ENCODE results near the gene GSTT4. TPM values are rescaled to one million over a fixed set of nuclear protein-coding genes. Genes with fewer than 3 reads are reported as not detected.
"Not testable (repeated sequence)": the region's sequence is repeated elsewhere in the genome, so short reads cannot be mapped to it uniquely, and the experiment has no call there.

GSTT4 gene
- total and polyA plus RNA-seq, 2 donors: not detected

DNA sequence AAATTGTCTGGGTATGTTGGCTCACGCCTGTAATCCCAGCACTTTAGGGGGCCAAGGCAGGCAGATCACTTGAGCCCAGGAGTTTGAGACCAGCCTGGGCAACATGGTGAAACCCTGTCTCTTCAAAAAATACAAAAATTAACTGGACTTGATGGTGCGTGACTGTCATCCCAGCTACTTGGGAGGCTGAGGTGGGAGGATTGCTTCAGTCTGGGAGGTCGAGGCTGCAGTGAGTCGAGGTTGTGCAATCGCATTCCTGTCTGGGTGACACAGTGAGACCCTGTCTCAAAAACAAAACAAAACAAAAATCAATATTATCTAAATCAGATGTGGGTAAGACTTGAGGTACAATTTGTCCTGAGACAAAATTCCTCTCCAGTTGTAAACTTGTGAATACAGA, 38.2 kb upstream of the GSTT4 start:
- H3K4me1 ChIP-seq (ENCODE audit: control insufficient read depth in 2 of 2, insufficient read depth in 2 of 2, low read length in 2 of 2); DNase-seq (ENCODE audit: low read depth in 6 of 9, low spot score in 9 of 9); H3K27ac ChIP-seq (ENCODE audit: low read depth in 1 of 2, low read length in 1 of 2); H3K9me3 ChIP-seq (ENCODE audit: control insufficient read depth in 2 of 2, insufficient read depth in 1 of 2, low read length in 1 of 2); H3K27me3 ChIP-seq (ENCODE audit: control insufficient read depth in 2 of 2, insufficient read depth in 1 of 2, low read length in 1 of 2); H3K4me3 ChIP-seq (ENCODE audit: low read length in 2 of 2): not testable (repeated sequence)
- H3K36me3 ChIP-seq (ENCODE audit: control insufficient read depth in 2 of 2, insufficient read depth in 2 of 2, low read length in 1 of 2): peaks cover 55 to 91% of the 10 kb centered on the region in 2 donors
- WGBS: 99% methylated on average over 5 of the region's 5 CpGs

DNA sequence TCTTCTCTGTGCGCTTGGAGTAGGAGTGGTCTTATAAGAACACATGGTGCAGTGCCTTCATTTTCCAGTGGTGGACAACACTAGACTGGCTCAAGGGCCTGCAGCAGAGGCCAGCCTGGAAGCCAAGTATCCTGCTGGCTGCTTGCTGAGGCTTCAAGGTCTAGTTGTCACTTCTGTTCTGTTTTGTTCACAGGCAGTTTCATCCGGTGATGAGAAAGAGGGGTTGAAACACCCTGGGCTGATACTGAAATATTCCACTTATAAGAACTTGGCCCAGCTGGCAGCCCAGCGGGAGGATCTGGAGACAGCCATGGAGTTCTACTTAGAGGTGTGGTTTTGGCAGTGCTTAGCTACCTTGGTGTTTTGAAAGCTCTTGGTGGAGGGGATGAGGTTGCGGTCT, 35.7 kb upstream of the GSTT4 start:
- no peak for DNase-seq (ENCODE audit: low read depth in 6 of 9, low spot score in 9 of 9)
- Histone ChIP-seq H3K4me3 (ENCODE audit: low read length in 2 of 2) (no peak overlapping the region), H3K36me3 (ENCODE audit: control insufficient read depth in 2 of 2, insufficient read depth in 2 of 2, low read length in 1 of 2) (peaks cover 63 to 87% of the 10 kb centered on the region in 2 donors), H3K27me3 (ENCODE audit: control insufficient read depth in 2 of 2, insufficient read depth in 1 of 2, low read length in 1 of 2) (no peaks in the 10 kb centered on the region), H3K27ac (ENCODE audit: low read depth in 1 of 2, low read length in 1 of 2) (no peak overlapping the region), H3K9me3 (ENCODE audit: control insufficient read depth in 2 of 2, insufficient read depth in 1 of 2, low read length in 1 of 2) (no peaks in the 10 kb centered on the region), H3K4me1 (ENCODE audit: control insufficient read depth in 2 of 2, insufficient read depth in 2 of 2, low read length in 2 of 2) (peaks cover 5 to 14% of the 10 kb centered on the region in 2 donors)
- 86% methylated on average over 4 of the region's 4 CpGs for WGBS

DNA sequence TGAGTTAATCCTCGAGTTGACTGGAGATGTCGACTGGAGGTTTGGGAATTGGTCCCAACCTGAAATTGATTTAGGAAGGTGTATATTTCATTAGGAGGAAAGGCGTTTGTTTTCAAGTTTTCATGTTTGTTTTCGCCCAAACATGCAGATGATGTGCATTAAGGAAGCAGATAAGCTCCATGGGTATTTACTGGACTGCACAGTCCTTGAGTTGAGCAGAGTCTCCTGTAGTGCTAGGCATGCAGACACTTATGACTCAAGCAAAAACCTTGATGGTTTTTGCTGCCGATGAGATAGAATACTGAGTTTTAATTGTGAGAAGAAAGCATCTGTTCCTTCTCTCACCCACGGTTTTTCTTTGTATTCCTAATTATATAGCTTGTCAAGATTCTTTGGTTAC, 33.8 kb upstream of the GSTT4 start:
- WGBS: 91% methylated on average over 6 of the region's 6 CpGs
- H3K36me3 ChIP-seq (ENCODE audit: control insufficient read depth in 2 of 2, insufficient read depth in 2 of 2, low read length in 1 of 2): peaks cover 63 to 71% of the 10 kb centered on the region in 2 donors
- DNase-seq (ENCODE audit: low read depth in 6 of 9, low spot score in 9 of 9): no peak
- H3K27ac ChIP-seq (ENCODE audit: low read depth in 1 of 2, low read length in 1 of 2): peak overlapping the region in 1 of 2 donors; percentile 82
- no peak overlapping the region for H3K4me3 ChIP-seq (ENCODE audit: low read length in 2 of 2)
- H3K27me3 ChIP-seq (ENCODE audit: control insufficient read depth in 2 of 2, insufficient read depth in 1 of 2, low read length in 1 of 2): no peaks in the 10 kb centered on the region
- H3K4me1 ChIP-seq (ENCODE audit: control insufficient read depth in 2 of 2, insufficient read depth in 2 of 2, low read length in 2 of 2): peaks cover 5 to 14% of the 10 kb centered on the region in 2 donors
- H3K9me3 ChIP-seq (ENCODE audit: control insufficient read depth in 2 of 2, insufficient read depth in 1 of 2, low read length in 1 of 2): no peaks in the 10 kb centered on the region

GRCh38 chr22:24037851-24038765, 32.9 kb upstream of the GSTT4 start:
- Histone ChIP-seq H3K4me3 (ENCODE audit: low read length in 2 of 2) (no peak overlapping the region), H3K4me1 (ENCODE audit: control insufficient read depth in 2 of 2, insufficient read depth in 2 of 2, low read length in 2 of 2) (peaks cover 5 to 14% of the 10 kb centered on the region in 2 donors), H3K9me3 (ENCODE audit: control insufficient read depth in 2 of 2, insufficient read depth in 1 of 2, low read length in 1 of 2) (no peaks in the 10 kb centered on the region), H3K36me3 (ENCODE audit: control insufficient read depth in 2 of 2, insufficient read depth in 2 of 2, low read length in 1 of 2) (peaks cover 55 to 64% of the 10 kb centered on the region in 2 donors), H3K27me3 (ENCODE audit: control insufficient read depth in 2 of 2, insufficient read depth in 1 of 2, low read length in 1 of 2) (no peaks in the 10 kb centered on the region), H3K27ac (ENCODE audit: low read depth in 1 of 2, low read length in 1 of 2) (peak overlapping the region; percentile 27 to 82)
- 87% methylated on average over 8 of the region's 8 CpGs for WGBS
- peak in 7 of 9 donors; percentile 5 to 61 (median 19) for DNase-seq (ENCODE audit: low read depth in 6 of 9, low spot score in 9 of 9)

GRCh38 chr22:24035296-24035695, 30.0 kb upstream of the GSTT4 start:
- Histone ChIP-seq H3K4me3 (ENCODE audit: low read length in 2 of 2) (no peak overlapping the region), H3K27ac (ENCODE audit: low read depth in 1 of 2, low read length in 1 of 2) (no peak overlapping the region), H3K9me3 (ENCODE audit: control insufficient read depth in 2 of 2, insufficient read depth in 1 of 2, low read length in 1 of 2) (no peaks in the 10 kb centered on the region), H3K36me3 (ENCODE audit: control insufficient read depth in 2 of 2, insufficient read depth in 2 of 2, low read length in 1 of 2) (peaks cover 32 to 45% of the 10 kb centered on the region in 2 donors), H3K4me1 (ENCODE audit: control insufficient read depth in 2 of 2, insufficient read depth in 2 of 2, low read length in 2 of 2) (peaks cover 5 to 14% of the 10 kb centered on the region in 2 donors), H3K27me3 (ENCODE audit: control insufficient read depth in 2 of 2, insufficient read depth in 1 of 2, low read length in 1 of 2) (no peaks in the 10 kb centered on the region)
- WGBS: 96% methylated on average over 5 of the region's 5 CpGs
- no peak for DNase-seq (ENCODE audit: low read depth in 6 of 9, low spot score in 9 of 9)

DNA sequence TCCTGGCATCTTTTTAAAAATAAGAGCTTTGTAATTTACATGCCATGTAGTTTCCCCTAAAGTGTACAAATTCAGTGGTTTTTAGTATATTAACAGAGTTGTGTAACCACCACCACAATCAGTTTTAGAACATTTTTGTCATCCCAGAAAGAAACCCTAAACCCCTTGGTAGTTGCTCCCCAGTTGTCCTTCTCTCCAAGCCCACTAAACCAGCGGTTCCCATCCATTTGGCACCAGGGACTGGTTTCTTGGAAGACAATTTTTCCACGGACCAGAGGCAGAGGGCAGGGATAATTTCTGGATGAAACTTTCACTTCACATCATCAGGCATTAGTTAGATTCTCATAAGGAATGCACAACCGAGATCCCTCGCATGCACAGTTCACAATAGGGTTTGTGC, 28.5 kb upstream of the GSTT4 start:
- H3K4me1 ChIP-seq (ENCODE audit: control insufficient read depth in 2 of 2, insufficient read depth in 2 of 2, low read length in 2 of 2): peaks cover 5 to 10% of the 10 kb centered on the region in 2 donors
- no peak for DNase-seq (ENCODE audit: low read depth in 6 of 9, low spot score in 9 of 9)
- H3K27me3 ChIP-seq (ENCODE audit: control insufficient read depth in 2 of 2, insufficient read depth in 1 of 2, low read length in 1 of 2): no peaks in the 10 kb centered on the region
- no peak overlapping the region for H3K27ac ChIP-seq (ENCODE audit: low read depth in 1 of 2, low read length in 1 of 2)
- H3K4me3 ChIP-seq (ENCODE audit: low read length in 2 of 2): no peak overlapping the region
- H3K9me3 ChIP-seq (ENCODE audit: control insufficient read depth in 2 of 2, insufficient read depth in 1 of 2, low read length in 1 of 2): no peaks in the 10 kb centered on the region
- H3K36me3 ChIP-seq (ENCODE audit: control insufficient read depth in 2 of 2, insufficient read depth in 2 of 2, low read length in 1 of 2): peaks cover 21 to 30% of the 10 kb centered on the region in 2 donors
- WGBS: 97% methylated on average over 4 of the region's 4 CpGs

DNA sequence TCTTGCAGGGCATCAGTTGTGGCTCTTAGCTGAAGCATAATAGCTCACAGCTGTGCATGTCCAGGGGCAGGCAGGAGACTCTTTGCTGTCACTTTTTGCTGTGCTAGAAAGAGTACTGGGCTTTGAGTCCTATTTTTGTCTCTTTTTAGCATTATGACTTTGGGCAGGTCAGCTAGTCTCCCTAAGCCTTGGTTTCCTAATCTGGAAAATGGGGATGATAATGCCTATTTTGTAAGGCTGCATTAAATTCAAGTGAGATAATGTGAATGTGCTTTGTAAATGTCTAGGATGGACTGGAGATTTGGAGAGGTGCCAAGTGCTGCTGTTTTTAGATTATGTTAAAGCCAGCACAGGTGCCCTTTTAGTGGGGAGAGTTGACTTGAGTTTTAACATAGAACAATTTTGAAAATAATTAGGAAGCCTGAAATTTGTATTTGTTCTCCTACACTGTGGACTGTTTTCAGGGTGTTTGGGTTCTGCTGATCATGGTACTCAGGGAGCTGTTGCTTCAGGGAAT, 25.0 kb upstream of the GSTT4 start:
- H3K27me3 ChIP-seq (ENCODE audit: control insufficient read depth in 2 of 2, insufficient read depth in 1 of 2, low read length in 1 of 2): no peaks in the 10 kb centered on the region
- H3K4me3 ChIP-seq (ENCODE audit: low read length in 2 of 2): no peak overlapping the region
- no peaks in the 10 kb centered on the region for H3K4me1 ChIP-seq (ENCODE audit: control insufficient read depth in 2 of 2, insufficient read depth in 2 of 2, low read length in 2 of 2)
- DNase-seq (ENCODE audit: low read depth in 6 of 9, low spot score in 9 of 9): no peak
- peaks cover 7 to 8% of the 10 kb centered on the region in 2 donors for H3K36me3 ChIP-seq (ENCODE audit: control insufficient read depth in 2 of 2, insufficient read depth in 2 of 2, low read length in 1 of 2)
- no peak overlapping the region for H3K27ac ChIP-seq (ENCODE audit: low read depth in 1 of 2, low read length in 1 of 2)
- H3K9me3 ChIP-seq (ENCODE audit: control insufficient read depth in 2 of 2, insufficient read depth in 1 of 2, low read length in 1 of 2): no peaks in the 10 kb centered on the region

- Histone ChIP-seq H3K27ac (ENCODE audit: low read depth in 1 of 2, low read length in 1 of 2) (no peak overlapping the region), H3K4me3 (ENCODE audit: low read length in 2 of 2) (no peak overlapping the region), H3K9me3 (ENCODE audit: control insufficient read depth in 2 of 2, insufficient read depth in 1 of 2, low read length in 1 of 2) (no peaks in the 10 kb centered on the region), H3K27me3 (ENCODE audit: control insufficient read depth in 2 of 2, insufficient read depth in 1 of 2, low read length in 1 of 2) (no peaks in the 10 kb centered on the region), H3K4me1 (ENCODE audit: control insufficient read depth in 2 of 2, insufficient read depth in 2 of 2, low read length in 2 of 2) (no peaks in the 10 kb centered on the region), H3K36me3 (ENCODE audit: control insufficient read depth in 2 of 2, insufficient read depth in 2 of 2, low read length in 1 of 2) (peaks cover 7 to 10% of the 10 kb centered on the region in 2 donors)
- DNase-seq (ENCODE audit: low read depth in 6 of 9, low spot score in 9 of 9): no peak
- WGBS: 78% methylated on average over 3 of the region's 3 CpGs
Observed at GRCh38 chr22:24029304-24029703, 24.1 kb upstream of the GSTT4 start.

DNA sequence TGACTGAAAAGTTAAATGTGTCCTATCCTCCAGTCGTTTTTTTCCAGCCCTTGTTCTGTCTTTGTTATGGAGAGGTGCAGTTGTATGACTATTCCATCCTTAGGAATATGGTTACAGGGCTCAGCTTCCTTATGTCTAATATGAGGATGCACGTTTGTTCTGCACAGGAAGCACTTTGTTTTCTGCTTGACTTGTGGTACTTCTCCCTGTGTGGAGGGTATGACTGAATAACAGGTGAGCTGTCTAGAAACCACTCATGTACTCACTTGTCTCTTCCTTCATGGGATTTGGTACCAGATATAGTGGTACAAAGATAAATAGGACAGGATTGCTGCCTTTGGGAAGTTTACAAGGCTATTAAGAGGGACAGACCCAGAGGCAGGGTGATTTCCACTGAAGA, 23.3 kb upstream of the GSTT4 start:
- H3K36me3 ChIP-seq (ENCODE audit: control insufficient read depth in 2 of 2, insufficient read depth in 2 of 2, low read length in 1 of 2): peaks cover 7 to 10% of the 10 kb centered on the region in 2 donors
- DNase-seq (ENCODE audit: low read depth in 6 of 9, low spot score in 9 of 9): no peak

More for the DNA sequence above, 23.3 kb upstream of the GSTT4 start:
- Histone ChIP-seq H3K4me3 (ENCODE audit: low read length in 2 of 2) (no peak overlapping the region), H3K27ac (ENCODE audit: low read depth in 1 of 2, low read length in 1 of 2) (no peak overlapping the region), H3K9me3 (ENCODE audit: control insufficient read depth in 2 of 2, insufficient read depth in 1 of 2, low read length in 1 of 2) (no peaks in the 10 kb centered on the region), H3K27me3 (ENCODE audit: control insufficient read depth in 2 of 2, insufficient read depth in 1 of 2, low read length in 1 of 2) (no peaks in the 10 kb centered on the region), H3K4me1 (ENCODE audit: control insufficient read depth in 2 of 2, insufficient read depth in 2 of 2, low read length in 2 of 2) (no peaks in the 10 kb centered on the region)
- 19% methylated on average over 2 of the region's 2 CpGs for WGBS
